GM06990 (cell line): Measurements from ENCODE around the gene CMPK2.

Experiments
- DNase-seq: peaks from one replicate; pipeline ENCODE4 v3.0.0-alpha.2; 2011; ENCODE audit not compliant: insufficient read length; ENCODE audit errors: extremely low read depth
- H3K27me3 ChIP-seq: replicated peaks from 2 replicates; pipeline ENCODE4 v1.6.0; 2011; ENCODE audit warnings: low read length; ENCODE audit not compliant: control insufficient read depth, insufficient read depth
- H3K36me3 ChIP-seq: 2 replicates; pipeline ENCODE4 v1.5.1; 2011; ENCODE audit warnings: low read length; ENCODE audit not compliant: control insufficient read depth, insufficient read depth
- H3K4me3 ChIP-seq: replicated peaks from 2 replicates; pipeline ENCODE4 v1.5.1; 2011; ENCODE audit warnings: low read depth, mild to moderate bottlenecking, control low read depth, low read length
- TF ChIP-seq, protein P1 (sequence below): IDR thresholded peaks from 2 replicates; pipeline ENCODE4 v1.5.1; 2011; ENCODE audit warnings: low read length, control low read depth, mild to moderate bottlenecking, inconsistent platforms; ENCODE audit not compliant: insufficient read depth, poor library complexity, severe bottlenecking

The CMPK2 gene

DNA sequence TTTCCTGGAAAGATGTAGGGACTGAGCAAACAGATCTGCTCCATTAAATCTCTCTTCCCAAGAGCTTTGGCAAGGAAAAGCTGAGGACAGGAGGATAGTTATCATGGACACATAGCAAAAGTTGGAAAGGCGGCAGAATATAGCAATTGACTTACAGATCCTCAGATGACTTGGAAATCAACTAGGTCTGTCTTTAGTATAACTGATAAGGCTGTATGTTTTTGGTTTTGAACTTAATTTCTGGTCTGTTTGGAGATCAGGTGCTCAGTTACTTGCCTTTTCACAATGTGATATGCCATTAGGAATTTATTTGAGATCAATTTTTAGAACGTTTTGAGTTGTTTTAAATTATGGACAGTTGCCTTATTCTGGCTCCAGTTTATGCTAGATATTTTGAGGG, 19.8 kb upstream of the CMPK2 start:
- TF ChIP-seq, protein P1, sequence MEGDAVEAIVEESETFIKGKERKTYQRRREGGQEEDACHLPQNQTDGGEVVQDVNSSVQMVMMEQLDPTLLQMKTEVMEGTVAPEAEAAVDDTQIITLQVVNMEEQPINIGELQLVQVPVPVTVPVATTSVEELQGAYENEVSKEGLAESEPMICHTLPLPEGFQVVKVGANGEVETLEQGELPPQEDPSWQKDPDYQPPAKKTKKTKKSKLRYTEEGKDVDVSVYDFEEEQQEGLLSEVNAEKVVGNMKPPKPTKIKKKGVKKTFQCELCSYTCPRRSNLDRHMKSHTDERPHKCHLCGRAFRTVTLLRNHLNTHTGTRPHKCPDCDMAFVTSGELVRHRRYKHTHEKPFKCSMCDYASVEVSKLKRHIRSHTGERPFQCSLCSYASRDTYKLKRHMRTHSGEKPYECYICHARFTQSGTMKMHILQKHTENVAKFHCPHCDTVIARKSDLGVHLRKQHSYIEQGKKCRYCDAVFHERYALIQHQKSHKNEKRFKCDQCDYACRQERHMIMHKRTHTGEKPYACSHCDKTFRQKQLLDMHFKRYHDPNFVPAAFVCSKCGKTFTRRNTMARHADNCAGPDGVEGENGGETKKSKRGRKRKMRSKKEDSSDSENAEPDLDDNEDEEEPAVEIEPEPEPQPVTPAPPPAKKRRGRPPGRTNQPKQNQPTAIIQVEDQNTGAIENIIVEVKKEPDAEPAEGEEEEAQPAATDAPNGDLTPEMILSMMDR: no peak
- H3K36me3 ChIP-seq: no peaks in the 10 kb centered on the region
- no peaks in the 10 kb centered on the region for H3K27me3 ChIP-seq
- no peak overlapping the region for H3K4me3 ChIP-seq
- no peak for DNase-seq

DNA sequence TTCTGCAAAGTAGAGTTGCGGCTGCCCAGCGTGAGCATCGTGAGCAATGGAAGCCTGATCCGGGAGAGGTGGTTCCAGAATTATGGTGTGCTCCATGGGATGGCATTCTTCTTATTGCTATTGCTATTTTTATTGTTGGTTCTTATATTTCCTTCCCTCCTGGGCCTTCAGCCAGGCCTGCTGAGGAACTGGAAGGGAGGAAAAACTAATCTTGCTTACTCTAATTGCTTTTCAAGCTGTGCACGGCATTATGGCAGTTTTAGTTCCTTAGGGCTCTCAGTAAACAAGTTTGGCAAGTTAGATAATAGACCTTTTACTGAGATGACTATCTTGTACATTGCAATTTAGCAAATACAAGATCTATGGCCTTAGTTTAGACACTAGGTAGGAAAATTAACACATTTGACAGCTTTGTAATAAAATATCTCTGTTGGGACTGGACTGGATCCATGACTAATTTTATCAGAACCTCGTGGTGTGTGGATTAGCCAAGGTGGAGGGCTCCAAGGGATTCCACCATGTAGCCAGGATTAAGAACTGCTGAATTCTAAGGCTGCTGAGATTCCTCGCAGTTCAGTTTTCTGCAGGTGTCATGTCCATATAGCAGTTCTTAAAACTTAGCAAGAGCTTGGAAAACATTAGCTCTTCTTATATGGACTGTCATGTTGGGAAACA, 17.9 kb upstream of the CMPK2 start:
- TF ChIP-seq, protein P1: no peak
- no peaks in the 10 kb centered on the region for H3K36me3 ChIP-seq
- DNase-seq: no peak
- no peak overlapping the region for H3K4me3 ChIP-seq
- H3K27me3 ChIP-seq: no peaks in the 10 kb centered on the region

DNA sequence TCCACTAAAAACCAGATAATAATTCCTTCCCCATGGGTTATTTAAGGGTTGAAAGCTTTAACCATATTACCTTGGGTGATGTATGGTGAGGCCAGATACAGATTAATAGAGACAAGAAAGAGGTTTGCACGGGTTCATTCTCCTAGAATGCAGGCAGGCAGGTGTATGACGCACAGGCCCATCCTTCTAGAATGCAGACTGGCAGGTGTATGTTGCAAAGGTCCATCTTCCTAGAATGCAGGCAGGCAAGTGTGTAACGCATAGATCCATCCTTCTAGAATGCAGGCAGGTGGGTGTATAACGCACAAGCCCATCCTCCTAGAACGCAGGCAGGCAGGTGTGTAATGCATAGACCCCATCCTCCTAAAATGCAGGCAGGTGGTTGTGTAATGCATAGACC, 15.8 kb upstream of the CMPK2 start:
- H3K4me3 ChIP-seq: no peak overlapping the region
- TF ChIP-seq, protein P1: no peak

DNA sequence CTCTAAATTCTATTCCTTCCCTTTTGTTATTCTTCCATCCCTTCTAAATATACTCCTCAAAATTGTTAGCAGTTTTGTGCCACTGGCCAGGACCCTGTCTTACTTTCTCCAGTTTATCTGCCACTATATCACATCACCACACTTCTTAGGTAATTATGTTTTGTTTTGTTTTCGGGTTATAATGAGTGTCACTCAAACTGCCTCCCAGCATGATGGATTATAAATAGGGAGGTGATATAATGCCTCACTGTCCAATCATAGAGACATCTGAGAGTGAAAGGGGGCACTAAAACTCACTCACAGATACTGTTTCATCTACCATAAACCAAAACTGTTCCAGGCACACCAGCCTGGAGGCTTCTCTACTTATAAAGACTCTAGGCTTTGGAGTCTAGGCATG, 15.3 kb upstream of the CMPK2 start:
- Histone ChIP-seq H3K36me3 (no peaks in the 10 kb centered on the region), H3K27me3 (no peaks in the 10 kb centered on the region), H3K4me3 (no peak overlapping the region)
- no peak for DNase-seq
- TF ChIP-seq, protein P1: no peak

More for the DNA sequence above, 15.8 kb upstream of the CMPK2 start:
- no peak for DNase-seq
- Histone ChIP-seq H3K36me3 (no peaks in the 10 kb centered on the region), H3K27me3 (no peaks in the 10 kb centered on the region)

DNA sequence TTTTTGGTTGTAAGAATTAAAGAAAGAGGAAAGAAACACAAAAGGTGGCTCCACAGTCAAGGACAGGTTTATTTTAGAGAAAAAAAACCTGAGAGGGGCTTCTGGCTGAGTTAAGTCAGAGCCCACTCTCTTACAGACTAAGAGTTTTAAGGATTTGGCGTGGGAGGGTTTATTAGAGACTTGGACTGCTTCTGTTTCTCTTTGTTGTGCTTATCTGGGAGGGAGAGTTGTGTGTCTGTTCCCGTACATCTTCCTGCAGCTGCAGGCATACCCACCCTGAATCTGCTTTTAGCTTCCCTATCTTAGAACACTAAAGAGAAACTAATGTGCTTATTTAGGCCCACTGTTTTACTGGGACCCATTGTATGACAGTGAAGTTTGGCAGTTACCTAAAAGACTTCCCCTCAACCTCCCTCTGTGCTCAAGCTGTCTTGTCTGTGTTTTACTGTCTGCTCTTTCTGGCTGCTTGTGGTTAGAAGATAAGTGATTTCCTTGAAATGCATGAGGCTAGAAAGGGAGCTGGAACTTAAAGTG, 14.6 kb upstream of the CMPK2 start:
- TF ChIP-seq, protein P1: no peak
- no peaks in the 10 kb centered on the region for H3K27me3 ChIP-seq
- no peaks in the 10 kb centered on the region for H3K36me3 ChIP-seq
- no peak for DNase-seq
- H3K4me3 ChIP-seq: no peak overlapping the region
